ENCODE results near the gene TMSB4X. TPM values are rescaled to one million over a fixed set of nuclear protein-coding genes. Genes with fewer than 3 reads are reported as not detected.
"Not testable (repeated sequence)": the region's sequence is repeated elsewhere in the genome, so short reads cannot be mapped to it uniquely, and the experiment has no call there.

Gene TMSB4X
- total RNA-seq, 1 experiment from 2014 or later = 2,595 TPM

GRCh38 chrX:12943592-12943991, 31.3 kb upstream of the TMSB4X start:
- H3K27ac Mint-ChIP-seq; POLR2A ChIA-PET; CTCF ChIA-PET; DNase-seq (ENCODE audit: low spot score); ATAC-seq; H3K27me3 Mint-ChIP-seq (ENCODE audit: low read depth); H3K4me3 Mint-ChIP-seq: not testable (repeated sequence)
- Mint-ChIP-seq H3K36me3 (peaks cover 30% of the 10 kb centered on the region), H3K4me1 (peaks cover 26% of the 10 kb centered on the region), H3K9me3 (peaks cover 32% of the 10 kb centered on the region)

- Mint-ChIP-seq H3K4me1 (peaks cover 26% of the 10 kb centered on the region), H3K9me3 (peaks cover 26% of the 10 kb centered on the region), H3K36me3 (peaks cover 25% of the 10 kb centered on the region)
- POLR2A ChIA-PET; ATAC-seq; CTCF ChIA-PET; DNase-seq (ENCODE audit: low spot score); H3K4me3 Mint-ChIP-seq; H3K27me3 Mint-ChIP-seq (ENCODE audit: low read depth); H3K27ac Mint-ChIP-seq: not testable (repeated sequence)
These were observed 30.5 kb upstream of the TMSB4X start for GRCh38 chrX:12944452-12944851.

DNA sequence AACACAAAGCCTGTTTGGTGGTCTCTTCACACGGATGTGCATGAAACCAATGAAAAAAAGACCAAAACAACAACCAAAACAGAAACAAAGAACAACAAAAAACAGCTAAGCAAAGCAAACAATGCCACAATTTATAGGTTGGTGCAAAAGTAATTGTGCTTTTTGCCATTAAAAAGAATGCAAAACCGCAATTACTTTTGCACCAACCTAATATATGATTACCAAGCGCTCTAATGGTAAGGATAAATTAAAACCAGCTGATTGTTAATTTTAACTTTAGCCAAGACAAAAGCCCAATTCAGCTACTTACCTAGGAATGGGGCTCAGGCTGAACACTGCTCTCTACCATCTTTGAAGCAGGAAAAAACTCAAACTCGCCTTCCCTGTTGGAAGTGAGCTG, 29.4 kb upstream of the TMSB4X start:
- H3K27me3 Mint-ChIP-seq (ENCODE audit: low read depth) = no peaks in the 10 kb centered on the region; the same call in 1 of the 2 replicates
- ChIA-PET POLR2A (no interaction called here), CTCF (interaction anchor here (1.1 to 2.3 kb wide), 3 partner anchors 14 to 542 kb away, joined by 3 to 43 read pairs (median 6); no protein-coding TSS in a partner anchor)
- peaks cover 15% of the 10 kb centered on the region for H3K36me3 Mint-ChIP-seq
- no peak overlapping the region for H3K4me3 Mint-ChIP-seq
- peaks cover 16% of the 10 kb centered on the region for H3K9me3 Mint-ChIP-seq
- no peak for DNase-seq (ENCODE audit: low spot score)
- peaks cover 26% of the 10 kb centered on the region for H3K4me1 Mint-ChIP-seq
- ATAC-seq = no peak
- peak overlapping the region; percentile 38; the same call in 1 of the 2 replicates for H3K27ac Mint-ChIP-seq
- TF ChIP-seq ZNF423 (CRISPR knock-in tag; IDR thresholded peaks at IDR 0.05) (no peak), EMX1 (CRISPR knock-in tag; IDR thresholded peaks at IDR 0.05) (no peak), TEAD1 (CRISPR knock-in tag; IDR thresholded peaks at IDR 0.05) (no peak), FOXK1 (CRISPR knock-in tag; IDR thresholded peaks at IDR 0.05) (no peak), SMAD3 (CRISPR knock-in tag; IDR thresholded peaks at IDR 0.05; ENCODE audit: borderline replicate concordance) (no peak), ZNF671 (CRISPR knock-in tag; IDR thresholded peaks at IDR 0.05) (no peak), MLX (CRISPR knock-in tag; IDR thresholded peaks at IDR 0.05) (no peak), ESRRA (CRISPR knock-in tag; IDR thresholded peaks at IDR 0.05; ENCODE audit: borderline replicate concordance) (no peak), NR3C1 (CRISPR knock-in tag; conservative IDR thresholded peaks at IDR 0.05; ENCODE audit: low read depth) (no peak), ZNF425 (CRISPR knock-in tag; conservative IDR thresholded peaks at IDR 0.05) (no peak), USF1 (CRISPR knock-in tag; IDR thresholded peaks at IDR 0.05) (no peak), OVOL2 (CRISPR knock-in tag; IDR thresholded peaks at IDR 0.05; ENCODE audit: borderline replicate concordance) (no peak)
- TF ChIP-seq, protein P1, sequence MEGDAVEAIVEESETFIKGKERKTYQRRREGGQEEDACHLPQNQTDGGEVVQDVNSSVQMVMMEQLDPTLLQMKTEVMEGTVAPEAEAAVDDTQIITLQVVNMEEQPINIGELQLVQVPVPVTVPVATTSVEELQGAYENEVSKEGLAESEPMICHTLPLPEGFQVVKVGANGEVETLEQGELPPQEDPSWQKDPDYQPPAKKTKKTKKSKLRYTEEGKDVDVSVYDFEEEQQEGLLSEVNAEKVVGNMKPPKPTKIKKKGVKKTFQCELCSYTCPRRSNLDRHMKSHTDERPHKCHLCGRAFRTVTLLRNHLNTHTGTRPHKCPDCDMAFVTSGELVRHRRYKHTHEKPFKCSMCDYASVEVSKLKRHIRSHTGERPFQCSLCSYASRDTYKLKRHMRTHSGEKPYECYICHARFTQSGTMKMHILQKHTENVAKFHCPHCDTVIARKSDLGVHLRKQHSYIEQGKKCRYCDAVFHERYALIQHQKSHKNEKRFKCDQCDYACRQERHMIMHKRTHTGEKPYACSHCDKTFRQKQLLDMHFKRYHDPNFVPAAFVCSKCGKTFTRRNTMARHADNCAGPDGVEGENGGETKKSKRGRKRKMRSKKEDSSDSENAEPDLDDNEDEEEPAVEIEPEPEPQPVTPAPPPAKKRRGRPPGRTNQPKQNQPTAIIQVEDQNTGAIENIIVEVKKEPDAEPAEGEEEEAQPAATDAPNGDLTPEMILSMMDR (IDR thresholded peaks at IDR 0.05) = no peak
- TF ChIP-seq, protein P2, sequence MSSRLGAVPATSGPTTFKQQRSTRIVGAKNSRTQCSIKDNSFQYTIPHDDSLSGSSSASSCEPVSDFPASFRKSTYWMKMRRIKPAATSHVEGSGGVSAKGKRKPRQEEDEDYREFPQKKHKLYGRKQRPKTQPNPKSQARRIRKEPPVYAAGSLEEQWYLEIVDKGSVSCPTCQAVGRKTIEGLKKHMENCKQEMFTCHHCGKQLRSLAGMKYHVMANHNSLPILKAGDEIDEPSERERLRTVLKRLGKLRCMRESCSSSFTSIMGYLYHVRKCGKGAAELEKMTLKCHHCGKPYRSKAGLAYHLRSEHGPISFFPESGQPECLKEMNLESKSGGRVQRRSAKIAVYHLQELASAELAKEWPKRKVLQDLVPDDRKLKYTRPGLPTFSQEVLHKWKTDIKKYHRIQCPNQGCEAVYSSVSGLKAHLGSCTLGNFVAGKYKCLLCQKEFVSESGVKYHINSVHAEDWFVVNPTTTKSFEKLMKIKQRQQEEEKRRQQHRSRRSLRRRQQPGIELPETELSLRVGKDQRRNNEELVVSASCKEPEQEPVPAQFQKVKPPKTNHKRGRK (CRISPR knock-in tag; IDR thresholded peaks at IDR 0.05; ENCODE audit: borderline replicate concordance) = no peak
- TF ChIP-seq, protein P3, sequence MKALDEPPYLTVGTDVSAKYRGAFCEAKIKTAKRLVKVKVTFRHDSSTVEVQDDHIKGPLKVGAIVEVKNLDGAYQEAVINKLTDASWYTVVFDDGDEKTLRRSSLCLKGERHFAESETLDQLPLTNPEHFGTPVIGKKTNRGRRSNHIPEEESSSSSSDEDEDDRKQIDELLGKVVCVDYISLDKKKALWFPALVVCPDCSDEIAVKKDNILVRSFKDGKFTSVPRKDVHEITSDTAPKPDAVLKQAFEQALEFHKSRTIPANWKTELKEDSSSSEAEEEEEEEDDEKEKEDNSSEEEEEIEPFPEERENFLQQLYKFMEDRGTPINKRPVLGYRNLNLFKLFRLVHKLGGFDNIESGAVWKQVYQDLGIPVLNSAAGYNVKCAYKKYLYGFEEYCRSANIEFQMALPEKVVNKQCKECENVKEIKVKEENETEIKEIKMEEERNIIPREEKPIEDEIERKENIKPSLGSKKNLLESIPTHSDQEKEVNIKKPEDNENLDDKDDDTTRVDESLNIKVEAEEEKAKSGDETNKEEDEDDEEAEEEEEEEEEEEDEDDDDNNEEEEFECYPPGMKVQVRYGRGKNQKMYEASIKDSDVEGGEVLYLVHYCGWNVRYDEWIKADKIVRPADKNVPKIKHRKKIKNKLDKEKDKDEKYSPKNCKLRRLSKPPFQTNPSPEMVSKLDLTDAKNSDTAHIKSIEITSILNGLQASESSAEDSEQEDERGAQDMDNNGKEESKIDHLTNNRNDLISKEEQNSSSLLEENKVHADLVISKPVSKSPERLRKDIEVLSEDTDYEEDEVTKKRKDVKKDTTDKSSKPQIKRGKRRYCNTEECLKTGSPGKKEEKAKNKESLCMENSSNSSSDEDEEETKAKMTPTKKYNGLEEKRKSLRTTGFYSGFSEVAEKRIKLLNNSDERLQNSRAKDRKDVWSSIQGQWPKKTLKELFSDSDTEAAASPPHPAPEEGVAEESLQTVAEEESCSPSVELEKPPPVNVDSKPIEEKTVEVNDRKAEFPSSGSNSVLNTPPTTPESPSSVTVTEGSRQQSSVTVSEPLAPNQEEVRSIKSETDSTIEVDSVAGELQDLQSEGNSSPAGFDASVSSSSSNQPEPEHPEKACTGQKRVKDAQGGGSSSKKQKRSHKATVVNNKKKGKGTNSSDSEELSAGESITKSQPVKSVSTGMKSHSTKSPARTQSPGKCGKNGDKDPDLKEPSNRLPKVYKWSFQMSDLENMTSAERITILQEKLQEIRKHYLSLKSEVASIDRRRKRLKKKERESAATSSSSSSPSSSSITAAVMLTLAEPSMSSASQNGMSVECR (CRISPR knock-in tag; IDR thresholded peaks at IDR 0.05; ENCODE audit: borderline replicate concordance) = no peak
- TF ChIP-seq, protein P4, sequence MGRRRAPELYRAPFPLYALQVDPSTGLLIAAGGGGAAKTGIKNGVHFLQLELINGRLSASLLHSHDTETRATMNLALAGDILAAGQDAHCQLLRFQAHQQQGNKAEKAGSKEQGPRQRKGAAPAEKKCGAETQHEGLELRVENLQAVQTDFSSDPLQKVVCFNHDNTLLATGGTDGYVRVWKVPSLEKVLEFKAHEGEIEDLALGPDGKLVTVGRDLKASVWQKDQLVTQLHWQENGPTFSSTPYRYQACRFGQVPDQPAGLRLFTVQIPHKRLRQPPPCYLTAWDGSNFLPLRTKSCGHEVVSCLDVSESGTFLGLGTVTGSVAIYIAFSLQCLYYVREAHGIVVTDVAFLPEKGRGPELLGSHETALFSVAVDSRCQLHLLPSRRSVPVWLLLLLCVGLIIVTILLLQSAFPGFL (CRISPR knock-in tag; IDR thresholded peaks at IDR 0.05; ENCODE audit: borderline replicate concordance) = no peak
- TF ChIP-seq, protein P5, sequence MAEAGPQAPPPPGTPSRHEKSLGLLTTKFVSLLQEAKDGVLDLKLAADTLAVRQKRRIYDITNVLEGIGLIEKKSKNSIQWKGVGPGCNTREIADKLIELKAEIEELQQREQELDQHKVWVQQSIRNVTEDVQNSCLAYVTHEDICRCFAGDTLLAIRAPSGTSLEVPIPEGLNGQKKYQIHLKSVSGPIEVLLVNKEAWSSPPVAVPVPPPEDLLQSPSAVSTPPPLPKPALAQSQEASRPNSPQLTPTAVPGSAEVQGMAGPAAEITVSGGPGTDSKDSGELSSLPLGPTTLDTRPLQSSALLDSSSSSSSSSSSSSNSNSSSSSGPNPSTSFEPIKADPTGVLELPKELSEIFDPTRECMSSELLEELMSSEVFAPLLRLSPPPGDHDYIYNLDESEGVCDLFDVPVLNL (CRISPR knock-in tag; IDR thresholded peaks at IDR 0.05; ENCODE audit: borderline replicate concordance, low read depth) = no peak
